Measurements from ENCODE around the gene MAGI2. TPM values are rescaled to one million over a fixed set of nuclear protein-coding genes. Genes with fewer than 3 reads are reported as not detected.

The MAGI2 gene
- total and polyA plus RNA-seq, 2 donors from 2014 or later, result 4.4 to 9.0 TPM

DNA sequence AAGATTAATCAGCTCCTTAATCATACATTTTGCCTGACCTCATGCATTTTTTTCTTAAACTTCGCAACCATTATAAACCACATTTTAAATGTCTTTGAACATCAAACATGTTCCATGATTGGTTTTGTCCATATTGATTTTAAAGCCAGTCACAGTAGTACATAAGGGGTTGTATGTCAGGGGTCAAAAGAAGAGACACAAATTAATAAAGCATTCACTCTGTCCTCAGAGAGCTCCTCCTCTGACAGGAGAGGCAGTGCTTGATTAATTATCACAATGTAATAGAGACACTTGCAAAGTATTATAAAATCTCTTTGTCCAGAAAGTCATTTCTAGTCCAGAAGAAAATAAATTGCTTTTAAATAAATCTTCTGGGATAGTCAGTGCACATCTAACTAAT, 195.5 kb downstream of the MAGI2 start:
- no peaks in the 10 kb centered on the region for H3K36me3 ChIP-seq (ENCODE audit: control insufficient read depth in 2 of 3, insufficient read depth in 3 of 3, low read length in 3 of 3)
- H3K27me3 ChIP-seq (ENCODE audit: control insufficient read depth, insufficient read depth, low read length), result no peaks in the 10 kb centered on the region
- no peaks in the 10 kb centered on the region for H3K9me3 ChIP-seq (ENCODE audit: control insufficient read depth in 2 of 3, insufficient read depth in 1 of 3, low read length in 3 of 3)
- H3K4me3 ChIP-seq (ENCODE audit: low read length in 3 of 3), result no peak overlapping the region
- FAIRE-seq (no peak), DNase-seq (no peak)
- H3K9ac ChIP-seq (ENCODE audit: low read length in 3 of 3), result no peak overlapping the region
- H3K27ac ChIP-seq (ENCODE audit: low read depth in 2 of 2, low read length in 2 of 2), result no peak overlapping the region
- intact Hi-C loops (cut with DNase I), result no loop called here
- no peaks in the 10 kb centered on the region for H3K4me1 ChIP-seq (ENCODE audit: control insufficient read depth in 2 of 3, insufficient read depth in 2 of 3, low read depth in 1 of 3, low read length in 3 of 3)
- TF ChIP-seq, protein P1, sequence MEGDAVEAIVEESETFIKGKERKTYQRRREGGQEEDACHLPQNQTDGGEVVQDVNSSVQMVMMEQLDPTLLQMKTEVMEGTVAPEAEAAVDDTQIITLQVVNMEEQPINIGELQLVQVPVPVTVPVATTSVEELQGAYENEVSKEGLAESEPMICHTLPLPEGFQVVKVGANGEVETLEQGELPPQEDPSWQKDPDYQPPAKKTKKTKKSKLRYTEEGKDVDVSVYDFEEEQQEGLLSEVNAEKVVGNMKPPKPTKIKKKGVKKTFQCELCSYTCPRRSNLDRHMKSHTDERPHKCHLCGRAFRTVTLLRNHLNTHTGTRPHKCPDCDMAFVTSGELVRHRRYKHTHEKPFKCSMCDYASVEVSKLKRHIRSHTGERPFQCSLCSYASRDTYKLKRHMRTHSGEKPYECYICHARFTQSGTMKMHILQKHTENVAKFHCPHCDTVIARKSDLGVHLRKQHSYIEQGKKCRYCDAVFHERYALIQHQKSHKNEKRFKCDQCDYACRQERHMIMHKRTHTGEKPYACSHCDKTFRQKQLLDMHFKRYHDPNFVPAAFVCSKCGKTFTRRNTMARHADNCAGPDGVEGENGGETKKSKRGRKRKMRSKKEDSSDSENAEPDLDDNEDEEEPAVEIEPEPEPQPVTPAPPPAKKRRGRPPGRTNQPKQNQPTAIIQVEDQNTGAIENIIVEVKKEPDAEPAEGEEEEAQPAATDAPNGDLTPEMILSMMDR (IDR thresholded peaks at IDR 0.05; ENCODE audit: borderline replicate concordance, extremely low read depth, insufficient read depth), result no peak

DNA sequence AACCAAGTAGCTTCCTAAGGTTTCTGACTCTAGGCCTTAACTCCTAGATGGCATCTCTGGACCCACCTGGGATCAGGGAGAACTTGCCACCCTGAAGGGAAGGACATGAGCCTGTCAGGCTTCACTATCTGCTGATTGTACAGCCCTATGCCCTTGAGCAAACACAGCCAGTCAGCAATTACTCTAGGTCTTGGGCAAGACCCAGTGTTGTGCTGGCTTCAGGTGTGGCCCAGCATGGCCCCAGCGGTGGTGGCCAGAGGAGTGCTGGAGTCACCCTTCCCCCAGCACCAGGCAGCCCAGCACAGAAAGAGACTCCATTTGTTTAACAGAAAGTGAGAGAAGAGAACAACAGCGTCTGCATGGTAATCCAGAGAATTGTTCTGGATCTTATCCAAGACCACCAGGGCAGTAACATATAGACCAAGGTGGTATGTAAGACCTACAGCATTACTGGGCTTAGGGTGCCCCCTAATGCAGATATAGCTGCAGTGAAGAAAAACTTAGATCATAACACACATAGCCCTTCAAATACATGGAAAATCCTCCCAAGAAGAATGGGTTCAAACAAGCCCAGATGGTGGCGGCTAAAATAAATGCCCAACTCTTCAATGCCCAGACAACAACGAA, 207.7 kb downstream of the MAGI2 start:
- Histone ChIP-seq H3K27me3 (ENCODE audit: control insufficient read depth, insufficient read depth, low read length) (no peaks in the 10 kb centered on the region), H3K4me3 (ENCODE audit: low read length in 3 of 3) (no peak overlapping the region), H3K4me1 (ENCODE audit: control insufficient read depth in 2 of 3, insufficient read depth in 2 of 3, low read depth in 1 of 3, low read length in 3 of 3) (no peaks in the 10 kb centered on the region), H3K9me3 (ENCODE audit: control insufficient read depth in 2 of 3, insufficient read depth in 1 of 3, low read length in 3 of 3) (no peaks in the 10 kb centered on the region), H3K9ac (ENCODE audit: low read length in 3 of 3) (no peak overlapping the region), H3K27ac (ENCODE audit: low read depth in 2 of 2, low read length in 2 of 2) (no peak overlapping the region), H3K36me3 (ENCODE audit: control insufficient read depth in 2 of 3, insufficient read depth in 3 of 3, low read length in 3 of 3) (no peaks in the 10 kb centered on the region)
- TF ChIP-seq, protein P1 (IDR thresholded peaks at IDR 0.05; ENCODE audit: borderline replicate concordance, extremely low read depth, insufficient read depth), result no peak
- intact Hi-C loops (cut with DNase I), result no loop called here
- DNase-seq (no peak), FAIRE-seq (no peak)

DNA sequence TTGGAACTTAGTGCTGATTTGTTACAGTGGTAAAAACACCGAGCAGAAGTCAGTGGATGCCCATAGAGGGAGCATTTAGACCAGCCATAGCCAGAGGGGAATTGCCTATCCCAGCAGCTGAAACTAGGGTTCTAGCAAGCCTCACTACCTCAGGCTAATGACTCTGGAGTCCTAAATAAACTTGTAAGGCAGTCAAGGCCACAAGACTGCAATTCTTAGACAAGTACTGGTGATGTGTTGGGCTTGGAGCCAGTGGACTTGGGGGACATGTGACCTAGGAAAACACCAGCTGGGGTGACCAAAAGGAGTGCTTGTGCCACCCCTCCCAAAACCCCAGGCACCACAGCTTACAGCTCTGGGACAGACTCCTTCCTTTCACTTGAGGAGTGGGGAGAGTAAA, 209.0 kb downstream of the MAGI2 start:
- Histone ChIP-seq H3K4me1 (ENCODE audit: control insufficient read depth in 2 of 3, insufficient read depth in 2 of 3, low read depth in 1 of 3, low read length in 3 of 3) (no peaks in the 10 kb centered on the region), H3K4me3 (ENCODE audit: low read length in 3 of 3) (no peak overlapping the region), H3K36me3 (ENCODE audit: control insufficient read depth in 2 of 3, insufficient read depth in 3 of 3, low read length in 3 of 3) (no peaks in the 10 kb centered on the region), H3K9ac (ENCODE audit: low read length in 3 of 3) (no peak overlapping the region), H3K9me3 (ENCODE audit: control insufficient read depth in 2 of 3, insufficient read depth in 1 of 3, low read length in 3 of 3) (no peaks in the 10 kb centered on the region), H3K27me3 (ENCODE audit: control insufficient read depth, insufficient read depth, low read length) (no peaks in the 10 kb centered on the region), H3K27ac (ENCODE audit: low read depth in 2 of 2, low read length in 2 of 2) (no peak overlapping the region)
- FAIRE-seq, result no peak
- TF ChIP-seq, protein P1 (IDR thresholded peaks at IDR 0.05; ENCODE audit: borderline replicate concordance, extremely low read depth, insufficient read depth), result no peak
- DNase-seq, result no peak
- intact Hi-C loops (cut with DNase I), result no loop called here
